Measurements from ENCODE around the gene EFCAB8.

Gene EFCAB8

GRCh38 chr20:32989507-32990283 lies 131.0 kb downstream of the EFCAB8 start:
- DNase-seq, result no peak

DNA sequence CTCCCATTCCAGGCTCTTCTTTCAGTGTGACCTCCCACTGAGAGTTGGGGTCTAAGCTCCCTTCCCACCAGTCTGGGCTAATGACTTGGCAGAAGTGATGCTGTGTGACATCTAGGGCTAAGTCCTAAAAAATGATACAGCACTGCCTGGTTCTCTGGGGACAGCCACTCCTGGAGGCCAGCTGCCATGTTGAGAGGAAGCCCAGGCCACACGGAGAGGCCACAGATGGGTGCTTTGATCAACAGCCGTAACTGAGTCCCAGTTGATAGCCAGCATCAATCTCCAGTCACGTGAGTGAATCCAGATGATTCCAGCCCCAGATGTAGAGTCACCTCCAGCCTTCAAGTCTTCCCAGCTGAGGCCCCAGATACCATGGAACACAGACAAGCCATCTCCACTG lies 131.7 kb downstream of the EFCAB8 start:
- DNase-seq, result no peak

- no peak for DNase-seq
These were observed 132.7 kb downstream of the EFCAB8 start for GRCh38 chr20:32991383-32991782.

- no peak for DNase-seq
These were observed 133.3 kb downstream of the EFCAB8 start for GRCh38 chr20:32991792-32992641.

DNA sequence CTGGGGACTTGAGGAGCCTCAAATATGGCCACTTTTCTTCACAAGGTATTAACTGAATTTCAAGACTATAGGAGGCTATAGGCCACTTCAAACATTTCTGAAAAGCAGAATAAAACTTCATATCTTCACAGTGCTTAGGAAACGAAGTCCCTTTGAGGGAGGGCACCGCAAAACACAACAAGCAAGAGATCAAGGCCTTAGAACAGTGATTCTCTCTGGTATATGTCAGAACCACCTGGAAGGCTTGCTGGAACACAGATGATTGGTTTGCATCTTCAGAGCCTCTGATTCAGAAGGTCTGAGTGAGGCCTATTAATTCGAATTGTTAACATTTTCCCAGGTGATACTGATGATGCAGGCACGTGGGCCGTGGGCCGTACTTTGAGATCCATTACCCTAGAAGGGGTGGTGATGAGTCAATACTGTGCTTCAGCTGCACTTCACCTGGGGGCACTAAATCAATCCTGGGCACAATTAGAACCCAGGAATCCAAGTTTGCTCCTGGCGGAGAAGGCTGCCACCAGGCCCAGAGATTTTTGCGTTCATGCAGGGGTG lies 134.8 kb downstream of the EFCAB8 start:
- no peak for DNase-seq

GRCh38 chr20:32995802-32996201 lies 137.1 kb downstream of the EFCAB8 start:
- no peak for DNase-seq

GRCh38 chr20:32997431-32997830 lies 138.7 kb downstream of the EFCAB8 start:
- DNase-seq, result no peak

DNA sequence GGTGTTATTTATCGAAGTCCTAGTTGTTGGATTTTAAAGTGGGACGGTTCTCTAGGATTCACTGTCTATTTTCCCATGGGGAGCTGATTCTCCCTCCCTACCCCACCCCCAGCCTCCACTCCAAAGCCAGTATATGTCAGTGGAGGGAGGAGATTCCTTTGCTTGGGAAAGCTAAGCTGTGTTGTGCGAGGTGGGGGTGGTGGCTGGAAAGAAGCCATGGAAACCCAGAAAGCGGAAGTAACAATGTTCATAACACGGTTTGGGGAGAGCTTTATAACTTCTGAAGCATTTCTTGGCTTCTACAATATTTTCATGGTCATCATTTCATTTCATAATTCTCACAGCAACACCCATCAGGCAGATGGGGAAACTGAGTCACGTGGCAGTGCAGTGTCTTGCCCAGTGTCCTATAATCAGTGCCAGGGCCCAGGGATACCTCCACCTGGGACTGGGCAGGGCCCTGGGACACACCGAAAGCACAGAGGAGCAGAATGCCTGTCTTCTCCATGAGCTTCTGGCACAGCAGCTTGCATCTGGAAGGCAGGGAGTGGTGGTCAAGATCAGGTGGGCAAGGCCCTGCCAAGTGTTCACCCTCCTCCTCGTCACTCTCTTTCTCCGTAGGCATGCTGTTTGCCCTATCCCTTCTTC lies 141.0 kb downstream of the EFCAB8 start:
- no peak for DNase-seq

GRCh38 chr20:33000802-33001466 lies 142.2 kb downstream of the EFCAB8 start:
- no peak for DNase-seq

- DNase-seq, result no peak
These were observed 143.5 kb downstream of the EFCAB8 start for GRCh38 chr20:33002087-33002808.

GRCh38 chr20:33004141-33004751 lies 145.5 kb downstream of the EFCAB8 start, which contains the start of gene SUN5:
Gene SUN5, minus strand, starts transcription at chr20:33004433. Its CDS starts 93 bp downstream, at chr20:33004340.
- no peak for DNase-seq

DNA sequence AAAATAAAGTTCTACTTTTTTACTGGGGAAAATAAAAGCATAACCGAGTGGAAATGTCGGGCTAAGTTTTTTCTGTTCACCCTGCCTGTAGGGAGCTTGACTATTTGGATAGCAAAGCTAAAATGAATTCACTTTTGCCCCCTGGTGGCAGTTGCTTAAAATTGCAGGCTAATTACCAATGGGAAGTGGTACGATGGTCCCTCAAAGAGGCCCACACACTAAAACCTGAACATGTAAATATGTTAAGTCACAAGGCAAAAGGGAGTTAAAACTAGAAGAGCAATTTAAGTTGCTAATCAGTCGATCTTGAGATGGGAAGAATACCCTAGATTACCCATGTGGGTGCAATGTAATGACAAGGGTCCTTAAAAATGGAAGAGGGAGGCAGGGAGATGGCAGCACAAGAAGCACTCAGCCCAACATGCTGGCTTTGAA lies 146.4 kb downstream of the EFCAB8 start:
- DNase-seq, result no peak

DNA sequence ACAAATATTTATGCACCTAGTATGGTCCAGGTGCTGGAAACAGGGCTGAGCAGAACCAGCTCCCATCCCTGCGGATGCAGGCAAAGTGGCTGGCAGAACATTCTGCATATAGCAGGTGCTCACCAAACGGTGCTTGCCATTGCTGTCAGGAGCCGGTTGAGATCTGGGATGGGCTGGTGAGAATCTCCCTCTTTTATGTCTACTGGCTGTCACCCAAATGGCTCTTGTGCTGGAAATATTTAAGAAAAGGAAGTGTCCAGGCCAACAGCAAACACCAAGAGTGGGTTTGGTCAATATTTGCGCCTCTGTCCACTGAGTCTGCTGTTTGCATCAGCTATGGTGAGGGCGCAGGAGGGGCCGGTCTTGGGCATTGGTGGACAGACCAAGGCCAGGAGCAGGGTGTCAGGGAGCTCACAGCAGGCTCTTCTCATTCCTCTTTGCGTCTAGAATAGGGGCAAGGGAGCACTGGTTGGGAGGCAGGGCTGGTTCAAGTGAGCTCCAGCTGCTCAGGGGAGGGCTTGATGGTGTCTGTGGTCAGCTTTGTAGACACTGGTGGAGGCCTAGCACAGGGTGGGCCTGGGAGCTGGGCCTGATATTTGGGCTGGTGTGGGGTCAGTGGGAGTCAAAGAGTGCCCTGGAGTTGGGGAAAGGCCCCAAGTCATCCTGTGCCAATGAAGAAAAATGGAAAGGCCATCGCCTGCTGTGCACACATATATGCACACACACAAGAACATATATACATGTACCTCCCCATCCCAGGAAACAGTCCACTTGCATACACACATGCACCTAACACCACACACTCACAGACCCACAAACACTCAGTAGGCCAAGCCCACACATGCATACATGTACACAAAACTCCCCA lies 147.4 kb downstream of the EFCAB8 start:
- no peak for DNase-seq

DNA sequence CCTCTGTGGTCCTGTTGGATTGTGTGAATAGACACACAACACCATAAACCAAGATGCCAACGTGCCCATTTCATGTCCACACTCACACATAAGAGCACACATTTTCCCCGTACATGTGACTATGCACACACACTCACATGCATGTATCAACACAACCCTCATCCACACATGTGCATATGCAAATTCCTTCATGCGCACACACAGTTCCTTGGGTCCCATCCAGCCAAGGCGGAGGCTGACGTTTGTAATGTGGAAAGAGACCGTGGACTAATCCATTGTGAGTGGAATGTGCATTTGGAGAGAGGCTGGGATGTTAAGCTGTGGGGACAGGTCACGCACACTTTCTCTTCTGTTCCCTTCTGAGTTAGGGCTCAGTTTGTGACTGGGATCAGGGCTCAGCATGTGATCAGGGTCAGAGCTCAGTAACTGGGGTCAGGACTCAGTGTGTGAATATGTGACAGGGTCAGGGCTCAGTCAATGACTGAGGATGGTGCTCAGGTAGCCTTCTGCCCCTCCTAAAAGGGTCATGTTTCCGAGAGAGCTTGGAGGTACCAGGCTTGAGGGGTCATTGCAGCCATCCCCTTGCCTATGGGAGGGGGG lies 148.2 kb downstream of the EFCAB8 start:
- DNase-seq, result no peak

DNA sequence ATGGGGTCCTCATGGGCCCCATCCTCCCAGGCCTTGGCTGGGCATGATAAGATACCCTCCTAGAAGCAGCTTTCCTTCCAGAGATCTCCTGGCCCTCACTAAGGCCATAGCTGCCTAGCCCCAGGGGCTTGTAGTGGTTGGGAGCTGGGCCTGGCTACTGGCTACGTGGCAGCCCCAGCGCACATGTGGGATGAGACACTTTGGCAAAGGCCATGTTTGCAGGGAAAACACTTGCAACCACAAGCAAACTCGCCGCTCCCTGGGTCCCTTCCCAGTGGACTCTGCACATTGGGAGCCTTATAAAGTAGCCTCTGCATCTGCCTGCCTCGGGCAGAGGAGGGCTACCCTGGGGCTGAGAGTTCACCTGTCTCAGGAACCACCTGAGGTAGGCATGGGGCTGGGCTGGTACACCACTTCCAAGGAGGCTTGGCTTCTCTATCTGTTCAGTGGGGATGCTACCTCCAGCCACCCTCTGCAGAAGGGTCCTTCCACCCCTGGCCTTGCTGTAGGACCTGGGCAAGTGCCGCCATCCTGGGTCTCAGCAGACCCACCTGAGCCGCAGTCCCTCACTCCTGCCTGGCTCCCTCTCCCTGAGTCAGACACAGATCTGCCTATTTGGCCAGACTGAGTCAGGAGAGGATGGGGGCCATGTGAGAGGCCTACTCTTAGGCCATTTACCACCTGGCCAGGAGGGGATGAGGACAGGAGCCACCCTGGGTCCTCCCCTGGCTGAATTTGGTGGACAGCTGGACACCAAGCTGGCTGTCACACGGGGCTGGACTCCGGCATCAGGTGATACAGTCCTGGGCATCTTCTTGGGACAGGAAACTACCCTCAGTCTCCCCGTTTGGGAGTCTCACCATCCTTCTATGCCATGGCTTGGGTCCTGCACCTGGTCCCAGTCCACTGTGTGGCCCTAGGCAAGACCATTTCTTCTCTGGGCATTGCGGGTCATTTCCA lies 148.9 kb downstream of the EFCAB8 start, which contains the start of gene BPIFB2:
Gene BPIFB2 (plus strand): TSS at position 329 of the 960 bp plus-strand sequence. CDS start 871 bp downstream, outside the sequence.
- DNase-seq, result no peak

DNA sequence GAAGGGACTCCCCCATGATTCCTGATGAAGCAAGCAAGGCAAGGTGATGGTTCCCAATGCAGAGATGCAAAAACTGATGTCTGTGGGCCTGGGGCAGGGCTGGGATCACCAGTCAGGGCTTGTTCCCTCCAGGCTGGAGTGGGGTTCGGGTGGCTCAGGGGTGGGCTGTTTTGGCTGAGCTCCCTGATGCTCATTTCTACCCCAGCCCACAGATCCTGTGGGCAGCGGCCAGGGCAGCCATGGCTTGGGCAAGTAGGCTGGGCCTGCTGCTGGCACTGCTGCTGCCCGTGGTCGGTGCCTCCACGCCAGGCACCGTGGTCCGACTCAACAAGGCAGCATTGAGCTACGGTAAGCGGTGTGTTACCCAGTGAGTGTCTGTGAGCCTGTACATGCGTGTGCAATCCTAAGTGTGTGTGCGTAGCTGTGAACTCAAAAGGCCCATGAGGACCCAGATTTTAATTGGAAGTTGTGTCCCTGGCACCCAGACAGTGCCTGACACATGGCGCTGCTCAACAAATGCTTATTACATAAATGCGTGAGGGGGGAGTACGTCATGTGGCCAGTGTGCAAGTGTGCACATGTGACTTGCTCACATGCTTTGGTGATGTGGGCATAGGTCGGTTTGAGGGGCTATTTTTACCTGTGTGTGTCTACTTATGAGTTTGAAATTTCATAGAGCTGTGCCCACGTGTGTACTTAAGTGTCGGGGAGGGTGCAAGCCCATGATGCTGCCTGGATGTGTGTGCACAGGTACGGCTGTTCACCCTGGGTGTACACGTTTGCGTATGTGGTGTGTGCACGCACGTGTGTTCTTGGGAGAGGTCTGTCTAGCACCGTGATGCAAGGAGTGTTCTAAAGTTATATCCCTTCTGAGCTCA lies 149.9 kb downstream of the EFCAB8 start:
- DNase-seq, result no peak
